ENCODE measurements around the gene TMPRSS5. TPM values are rescaled to one million over a fixed set of nuclear protein-coding genes. Genes with fewer than 3 reads are reported as not detected.

Gene TMPRSS5
- total and polyA plus RNA-seq, 10 of the 15 experiments (the other 5 are each of a cell fraction or from before 2014, with no cell fraction given), result 0.05 to 0.85 (median 0.34) TPM; not detected in 2

DNA sequence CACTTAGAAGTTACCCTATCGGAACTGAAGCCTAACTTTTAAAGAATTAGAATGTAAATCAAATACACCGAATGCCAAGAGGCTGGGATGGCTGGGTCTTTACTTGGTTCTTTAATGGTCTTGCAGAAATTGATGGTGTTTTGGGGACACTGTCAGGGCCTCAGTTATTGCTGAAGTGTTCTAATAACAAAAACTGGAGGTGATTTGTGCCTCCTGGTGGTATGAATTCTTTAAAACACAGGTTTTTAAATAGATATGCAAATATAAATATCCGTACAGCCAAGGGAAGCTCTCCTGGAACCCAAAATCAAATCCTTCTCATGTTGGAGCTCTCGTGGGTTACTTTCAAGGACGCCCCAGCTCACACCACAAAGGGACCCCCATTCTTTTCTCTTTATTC is 19.3 kb upstream of the TMPRSS5 start:
- Histone ChIP-seq H3K9ac (ENCODE audit: control insufficient read depth, insufficient read depth, low read length) (no peak overlapping the region), H3K36me3 (ENCODE audit: control insufficient read depth in 2 of 2, insufficient read depth in 2 of 2, low read length in 1 of 2) (no peaks in the 10 kb centered on the region), H3K4me3 (no peak overlapping the region), H3K4me1 (ENCODE audit: control insufficient read depth, insufficient read depth, low read length) (no peaks in the 10 kb centered on the region), H2AFZ (ENCODE audit: control insufficient read depth, low read depth, low read length) (no peak overlapping the region), H3K79me2 (ENCODE audit: control insufficient read depth, insufficient read depth, low read length) (no peaks in the 10 kb centered on the region), H3K27me3 (replicated peaks in 1 of 2; ENCODE audit: control insufficient read depth in 2 of 2, insufficient read depth in 2 of 2, low read length in 1 of 2) (no peaks in the 10 kb centered on the region), H3K4me2 (ENCODE audit: control insufficient read depth, insufficient read depth) (no peak overlapping the region), H3K9me3 (replicated peaks; ENCODE audit: control insufficient read depth, insufficient read depth, low read length) (no peaks in the 10 kb centered on the region), H3K27ac (ENCODE audit: control insufficient read depth, insufficient read depth) (no peak overlapping the region), H4K20me1 (ENCODE audit: control insufficient read depth, insufficient read depth) (no peaks in the 10 kb centered on the region)
- intact Hi-C loops (cut with micrococcal nuclease; ENCODE audit: unreplicated experiment), result no loop called here
- no TSS peak for BruUV-seq (replicated peaks)
- no peak for ATAC-seq
- POLR2A ChIA-PET, result no interaction called here
- CTCF ChIA-PET, result no interaction called here
- DNase-seq (ENCODE audit: low read depth, low spot score), result no peak
- 95% methylated on average over 5 of the region's 5 CpGs for WGBS (ENCODE audit: insufficient coverage, insufficient replicate concordance, low lambda C conversion rate, missing lambda C conversion rate)
- TF ChIP-seq, protein P1, sequence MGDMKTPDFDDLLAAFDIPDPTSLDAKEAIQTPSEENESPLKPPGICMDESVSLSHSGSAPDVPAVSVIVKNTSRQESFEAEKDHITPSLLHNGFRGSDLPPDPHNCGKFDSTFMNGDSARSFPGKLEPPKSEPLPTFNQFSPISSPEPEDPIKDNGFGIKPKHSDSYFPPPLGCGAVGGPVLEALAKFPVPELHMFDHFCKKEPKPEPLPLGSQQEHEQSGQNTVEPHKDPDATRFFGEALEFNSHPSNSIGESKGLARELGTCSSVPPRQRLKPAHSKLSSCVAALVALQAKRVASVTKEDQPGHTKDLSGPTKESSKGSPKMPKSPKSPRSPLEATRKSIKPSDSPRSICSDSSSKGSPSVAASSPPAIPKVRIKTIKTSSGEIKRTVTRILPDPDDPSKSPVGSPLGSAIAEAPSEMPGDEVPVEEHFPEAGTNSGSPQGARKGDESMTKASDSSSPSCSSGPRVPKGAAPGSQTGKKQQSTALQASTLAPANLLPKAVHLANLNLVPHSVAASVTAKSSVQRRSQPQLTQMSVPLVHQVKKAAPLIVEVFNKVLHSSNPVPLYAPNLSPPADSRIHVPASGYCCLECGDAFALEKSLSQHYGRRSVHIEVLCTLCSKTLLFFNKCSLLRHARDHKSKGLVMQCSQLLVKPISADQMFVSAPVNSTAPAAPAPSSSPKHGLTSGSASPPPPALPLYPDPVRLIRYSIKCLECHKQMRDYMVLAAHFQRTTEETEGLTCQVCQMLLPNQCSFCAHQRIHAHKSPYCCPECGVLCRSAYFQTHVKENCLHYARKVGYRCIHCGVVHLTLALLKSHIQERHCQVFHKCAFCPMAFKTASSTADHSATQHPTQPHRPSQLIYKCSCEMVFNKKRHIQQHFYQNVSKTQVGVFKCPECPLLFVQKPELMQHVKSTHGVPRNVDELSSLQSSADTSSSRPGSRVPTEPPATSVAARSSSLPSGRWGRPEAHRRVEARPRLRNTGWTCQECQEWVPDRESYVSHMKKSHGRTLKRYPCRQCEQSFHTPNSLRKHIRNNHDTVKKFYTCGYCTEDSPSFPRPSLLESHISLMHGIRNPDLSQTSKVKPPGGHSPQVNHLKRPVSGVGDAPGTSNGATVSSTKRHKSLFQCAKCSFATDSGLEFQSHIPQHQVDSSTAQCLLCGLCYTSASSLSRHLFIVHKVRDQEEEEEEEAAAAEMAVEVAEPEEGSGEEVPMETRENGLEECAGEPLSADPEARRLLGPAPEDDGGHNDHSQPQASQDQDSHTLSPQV (IDR thresholded peaks at IDR 0.05), result no peak
- TF ChIP-seq, protein P2, sequence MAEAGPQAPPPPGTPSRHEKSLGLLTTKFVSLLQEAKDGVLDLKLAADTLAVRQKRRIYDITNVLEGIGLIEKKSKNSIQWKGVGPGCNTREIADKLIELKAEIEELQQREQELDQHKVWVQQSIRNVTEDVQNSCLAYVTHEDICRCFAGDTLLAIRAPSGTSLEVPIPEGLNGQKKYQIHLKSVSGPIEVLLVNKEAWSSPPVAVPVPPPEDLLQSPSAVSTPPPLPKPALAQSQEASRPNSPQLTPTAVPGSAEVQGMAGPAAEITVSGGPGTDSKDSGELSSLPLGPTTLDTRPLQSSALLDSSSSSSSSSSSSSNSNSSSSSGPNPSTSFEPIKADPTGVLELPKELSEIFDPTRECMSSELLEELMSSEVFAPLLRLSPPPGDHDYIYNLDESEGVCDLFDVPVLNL (IDR thresholded peaks at IDR 0.05; ENCODE audit: low read depth, low read length), result no peak
- TF ChIP-seq HDGF (IDR thresholded peaks at IDR 0.05) (no peak), NR2C1 (IDR thresholded peaks at IDR 0.05) (no peak), RUNX3 (IDR thresholded peaks at IDR 0.05; ENCODE audit: low read length) (no peak), SMC3 (IDR thresholded peaks at IDR 0.05; ENCODE audit: borderline replicate concordance, low read length) (no peak), KDM1A (IDR thresholded peaks at IDR 0.05; ENCODE audit: borderline replicate concordance) (no peak), SIN3A (IDR thresholded peaks at IDR 0.05; ENCODE audit: low read depth, low read length) (no peak), RAD51 (IDR thresholded peaks at IDR 0.05) (no peak), CBX5 (IDR thresholded peaks at IDR 0.05; ENCODE audit: low read depth) (no peak), KLF5 (IDR thresholded peaks at IDR 0.05; ENCODE audit: partially characterized antibody) (no peak), ZNF24 (IDR thresholded peaks at IDR 0.05) (no peak), EZH2 (IDR thresholded peaks at IDR 0.05; ENCODE audit: borderline replicate concordance, control insufficient read depth, low read depth, low read length) (no peak), YY1 (IDR thresholded peaks at IDR 0.05; ENCODE audit: low read depth, low read length) (no peak), RB1 (IDR thresholded peaks at IDR 0.05; ENCODE audit: borderline replicate concordance) (no peak)
- TF ChIP-seq, protein P3, sequence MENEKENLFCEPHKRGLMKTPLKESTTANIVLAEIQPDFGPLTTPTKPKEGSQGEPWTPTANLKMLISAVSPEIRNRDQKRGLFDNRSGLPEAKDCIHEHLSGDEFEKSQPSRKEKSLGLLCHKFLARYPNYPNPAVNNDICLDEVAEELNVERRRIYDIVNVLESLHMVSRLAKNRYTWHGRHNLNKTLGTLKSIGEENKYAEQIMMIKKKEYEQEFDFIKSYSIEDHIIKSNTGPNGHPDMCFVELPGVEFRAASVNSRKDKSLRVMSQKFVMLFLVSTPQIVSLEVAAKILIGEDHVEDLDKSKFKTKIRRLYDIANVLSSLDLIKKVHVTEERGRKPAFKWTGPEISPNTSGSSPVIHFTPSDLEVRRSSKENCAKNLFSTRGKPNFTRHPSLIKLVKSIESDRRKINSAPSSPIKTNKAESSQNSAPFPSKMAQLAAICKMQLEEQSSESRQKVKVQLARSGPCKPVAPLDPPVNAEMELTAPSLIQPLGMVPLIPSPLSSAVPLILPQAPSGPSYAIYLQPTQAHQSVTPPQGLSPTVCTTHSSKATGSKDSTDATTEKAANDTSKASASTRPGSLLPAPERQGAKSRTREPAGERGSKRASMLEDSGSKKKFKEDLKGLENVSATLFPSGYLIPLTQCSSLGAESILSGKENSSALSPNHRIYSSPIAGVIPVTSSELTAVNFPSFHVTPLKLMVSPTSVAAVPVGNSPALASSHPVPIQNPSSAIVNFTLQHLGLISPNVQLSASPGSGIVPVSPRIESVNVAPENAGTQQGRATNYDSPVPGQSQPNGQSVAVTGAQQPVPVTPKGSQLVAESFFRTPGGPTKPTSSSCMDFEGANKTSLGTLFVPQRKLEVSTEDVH (IDR thresholded peaks at IDR 0.05; ENCODE audit: low read depth, partially characterized antibody), result no peak
- TF ChIP-seq, protein P4, sequence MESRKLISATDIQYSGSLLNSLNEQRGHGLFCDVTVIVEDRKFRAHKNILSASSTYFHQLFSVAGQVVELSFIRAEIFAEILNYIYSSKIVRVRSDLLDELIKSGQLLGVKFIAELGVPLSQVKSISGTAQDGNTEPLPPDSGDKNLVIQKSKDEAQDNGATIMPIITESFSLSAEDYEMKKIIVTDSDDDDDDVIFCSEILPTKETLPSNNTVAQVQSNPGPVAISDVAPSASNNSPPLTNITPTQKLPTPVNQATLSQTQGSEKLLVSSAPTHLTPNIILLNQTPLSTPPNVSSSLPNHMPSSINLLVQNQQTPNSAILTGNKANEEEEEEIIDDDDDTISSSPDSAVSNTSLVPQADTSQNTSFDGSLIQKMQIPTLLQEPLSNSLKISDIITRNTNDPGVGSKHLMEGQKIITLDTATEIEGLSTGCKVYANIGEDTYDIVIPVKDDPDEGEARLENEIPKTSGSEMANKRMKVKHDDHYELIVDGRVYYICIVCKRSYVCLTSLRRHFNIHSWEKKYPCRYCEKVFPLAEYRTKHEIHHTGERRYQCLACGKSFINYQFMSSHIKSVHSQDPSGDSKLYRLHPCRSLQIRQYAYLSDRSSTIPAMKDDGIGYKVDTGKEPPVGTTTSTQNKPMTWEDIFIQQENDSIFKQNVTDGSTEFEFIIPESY (IDR thresholded peaks at IDR 0.05), result no peak
- FAIRE-seq, result no peak
- RAD21 ChIA-PET (ENCODE audit: unreplicated experiment), result no interaction called here
- in situ Hi-C loops (cut with MboI), result no loop called here
- SMC1A ChIA-PET (ENCODE audit: uncharacterized antibody, unreplicated experiment), result interaction anchor here (0.7 to 1.1 kb wide), 3 partner anchors 11 to 18 kb away, joined by 3 to 4 read pairs (median 4); no protein-coding TSS in a partner anchor

Measured in GM12878 (cell line).